Psoas muscle (tissue), 8 donors: ENCODE measurements around the gene QSOX1. TPM values are rescaled to one million over a fixed set of nuclear protein-coding genes. Genes with fewer than 3 reads are reported as not detected.
A peak's percentile ranks its signal among the peaks of the same experiment; 100 is the strongest.
"Not testable (repeated sequence)": the region's sequence is repeated elsewhere in the genome, so short reads cannot be mapped to it uniquely, and the experiment has no call there.

Experiments used
- ATAC-seq, 4 donors: fragments of 200-7000 bp; cut with Tn5 transposase; one replicate each; pipeline ENCODE4 v1.9.1; 2020; ENCODE audit warnings: moderate library complexity in 3 of 4, mild to moderate bottlenecking in 2 of 4
- DNase-seq, 2 donors: peaks; one replicate each; pipeline ENCODE4 v3.0.0-alpha.2; 2020
- H3K27ac ChIP-seq: fragments of 200-600 bp; one replicate; pipeline ENCODE4 v1.8.0; 2022
- H3K27me3 ChIP-seq, 3 donors: fragments of 200-600 bp in 1 of 3; one replicate each; pipeline versions ENCODE4 v1.6.1 to v1.8.0; 2013 to 2022; ENCODE audit warnings: low read length in 2 of 3, mild to moderate bottlenecking in 2 of 3, moderate library complexity in 1 of 3; ENCODE audit not compliant: insufficient read depth in 3 of 3
- H3K36me3 ChIP-seq, 2 donors: fragments of 200-600 bp in 1 of 2; one replicate each; pipeline versions ENCODE4 v1.6.1 to v1.8.0; 2013 to 2022; ENCODE audit warnings: low read depth in 1 of 2, mild to moderate bottlenecking in 1 of 2, moderate library complexity in 1 of 2; ENCODE audit not compliant: insufficient read depth in 1 of 2
- H3K4me1 ChIP-seq: fragments of 200-600 bp; one replicate; pipeline ENCODE4 v1.8.0; 2022
- H3K4me3 ChIP-seq: fragments of 200-600 bp; one replicate; pipeline ENCODE4 v1.8.0; 2022; ENCODE audit warnings: mild to moderate bottlenecking
- H3K9me3 ChIP-seq: fragments of 200-600 bp; one replicate; pipeline ENCODE4 v1.8.0; 2022
- CTCF ChIP-seq: fragments of 200-600 bp; IDR thresholded peaks from one replicate; pipeline ENCODE4 v1.8.0; 2022; ENCODE audit warnings: antibody characterized with exemption
- WGBS, 3 donors: extraction: QIAGEN DNeasy Blood & Tissue Kit; methylation state at CpG; one replicate each; pipeline versions ENCODE4 v1.1.6 to v1.1.7; 2013; 5-methylcytosine and 5-hydroxymethylcytosine counted together
- intact Hi-C, 2 donors: fragments of 100-400 bp; cut with DNase I; formaldehyde crosslinking; loops; one replicate each; pipeline versions ENCODE4 v1.11.0 to v1.14.2; 2022
- polyA plus RNA-seq, 3 donors: library from polyadenylated mRNA; stranded (reverse); fragments of 200-250 nt; gene quantifications; one replicate each; pipeline ENCODE4 v1.2.3, GENCODE V29; 2013
- total RNA-seq, 4 donors: library from RNA; stranded (reverse); fragmentation: NEBNext Ultra II Directional in 2 of 4; extraction: Animal tissue kit (Norgen Biotek cat#: 25700) in 2 of 4; gene quantifications; one replicate each; pipeline versions ENCODE4 v1.2.1 to v1.2.4, GENCODE V29; 2021 to 2023
- donor health status: healthy with polysubstance abuse.
- donor health status: DM: no; HTN: no; CAD: no; lungs with moderate emphysema.
- donor health status: Bipolar disorder and iron deficiency.
- donor health status: healthy.
- donor health status: DM: yes; HTN: yes; CAD: no.
- donor health status: DM: no; HTN: no; CAD: no.
- donor health status: DM: no; HTN: no; CAD: no.
- donor health status: DM: yes; HTN: yes; CAD: no.

Gene QSOX1
- total and polyA plus RNA-seq, 7 donors: 21.5 to 159 (median 41.3) TPM

DNA sequence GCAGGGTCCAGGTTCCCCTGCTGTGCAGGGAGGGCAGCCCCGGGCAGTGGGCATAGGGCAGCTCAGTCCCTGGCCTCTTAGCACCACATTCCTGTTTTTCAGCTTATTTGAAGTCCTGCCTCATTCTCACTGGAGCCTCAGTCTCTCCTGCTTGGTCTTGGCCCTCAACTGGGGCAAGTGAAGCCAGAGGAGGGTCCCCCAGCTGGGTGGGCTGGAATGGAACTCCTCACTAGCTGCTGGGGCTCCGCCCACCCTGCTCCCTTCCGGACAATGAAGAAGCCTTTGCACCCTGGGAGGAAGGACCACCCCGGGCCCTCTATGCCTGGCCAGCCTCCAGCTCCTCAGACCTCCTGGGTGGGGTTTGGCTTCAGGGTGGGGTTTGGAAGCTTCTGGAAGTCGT lies 42.6 kb downstream of the QSOX1 start:
- intact Hi-C loops: no loop called here
- Histone ChIP-seq H3K9me3 (no peaks in the 10 kb centered on the region), H3K4me1 (no peaks in the 10 kb centered on the region), H3K27ac (no peak overlapping the region), H3K36me3 (peaks cover 0 to 58% of the 10 kb centered on the region in 2 donors), H3K27me3 (no peaks in the 10 kb centered on the region), H3K4me3 (no peak overlapping the region)
- 81 to 87% (median 85%) methylated on average over 5 of the region's 5 CpGs for WGBS, 3 donors
- no peak for DNase-seq
- ATAC-seq: no peak
- no peak for TF ChIP-seq CTCF

DNA sequence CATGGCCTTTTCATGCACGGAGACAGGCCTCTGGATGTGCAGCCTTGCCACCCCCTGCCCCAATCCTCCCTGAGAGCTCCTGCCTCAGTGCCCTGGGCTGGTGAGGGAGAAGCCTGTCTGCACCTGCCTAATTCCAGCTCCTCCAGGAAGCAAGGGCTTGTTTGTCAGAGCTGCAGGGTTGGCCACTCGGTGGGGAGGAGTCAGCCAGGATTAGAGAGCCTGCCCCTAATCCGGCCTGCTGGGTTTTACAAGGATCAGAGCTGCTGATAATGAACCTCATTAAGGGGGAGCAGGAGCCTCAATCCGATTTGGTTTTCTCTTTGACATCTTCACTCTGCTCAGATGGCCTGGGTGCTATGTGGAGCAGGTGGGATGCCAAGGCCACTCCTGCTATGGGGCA lies 43.5 kb downstream of the QSOX1 start:
- peaks cover 0 to 49% of the 10 kb centered on the region in 2 donors for H3K36me3 ChIP-seq
- no peak overlapping the region for H3K4me3 ChIP-seq
- WGBS, 3 donors: 91 to 94% (median 91%) methylated on average over 4 of the region's 4 CpGs

DNA sequence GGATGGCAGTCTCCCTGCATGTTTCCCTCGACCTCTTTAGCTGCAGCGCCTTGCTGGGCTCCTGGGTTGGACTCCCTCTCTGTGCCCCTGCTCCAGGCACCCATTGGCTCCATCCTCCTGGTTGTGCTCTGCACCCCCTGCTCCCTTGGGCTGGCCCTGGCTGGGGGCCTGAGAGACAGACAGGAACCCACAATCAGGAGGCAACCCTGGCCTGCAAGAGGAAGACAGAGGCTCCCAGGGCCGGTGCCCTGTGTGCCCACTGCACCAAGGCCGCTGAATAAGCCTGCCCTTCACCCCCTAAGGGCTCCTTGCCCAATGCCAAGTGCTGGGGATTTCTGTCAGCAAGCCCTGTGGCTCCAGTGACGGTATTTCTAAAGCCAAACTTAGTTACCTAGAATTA lies 43.9 kb downstream of the QSOX1 start:
- intact Hi-C loops: no loop called here
- TF ChIP-seq CTCF: no peak
- H3K36me3 ChIP-seq: peaks cover 0 to 47% of the 10 kb centered on the region in 2 donors
- H3K27me3 ChIP-seq: no peaks in the 10 kb centered on the region
- no peak overlapping the region for H3K27ac ChIP-seq
- DNase-seq (no peak), ATAC-seq (no peak)
- H3K4me1 ChIP-seq: no peaks in the 10 kb centered on the region
- no peaks in the 10 kb centered on the region for H3K9me3 ChIP-seq
- H3K4me3 ChIP-seq: no peak overlapping the region
- 89 to 95% (median 94%) methylated on average over 5 of the region's 5 CpGs for WGBS, 3 donors

More for the DNA sequence above, 43.5 kb downstream of the QSOX1 start:
- intact Hi-C loops: no loop called here
- H3K4me1 ChIP-seq: no peaks in the 10 kb centered on the region
- H3K27me3 ChIP-seq: no peaks in the 10 kb centered on the region
- DNase-seq (no peak), ATAC-seq (no peak)
- H3K27ac ChIP-seq: no peak overlapping the region
- H3K9me3 ChIP-seq: no peaks in the 10 kb centered on the region
- TF ChIP-seq CTCF: no peak

DNA sequence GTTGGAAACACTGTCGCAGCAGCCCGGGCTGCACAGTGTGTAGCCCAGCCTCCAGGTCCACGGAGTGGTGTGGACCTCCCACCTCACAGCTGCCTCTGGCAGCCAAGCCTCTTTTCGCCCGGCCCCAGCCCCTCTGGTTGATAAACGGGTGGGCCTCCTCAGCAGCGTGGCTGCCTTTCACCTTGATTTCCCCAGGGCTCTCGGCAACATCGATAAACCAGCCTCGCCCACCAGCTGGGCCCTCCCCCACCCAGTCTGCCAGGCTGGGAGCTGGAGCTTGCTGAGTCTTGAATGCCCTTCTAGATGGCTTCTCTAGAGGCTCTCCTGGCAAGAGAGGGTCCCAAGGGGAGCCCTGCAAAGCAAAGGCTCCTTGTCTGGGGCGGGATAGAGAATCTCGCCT lies 44.3 kb downstream of the QSOX1 start:
- no peak for TF ChIP-seq CTCF

DNA sequence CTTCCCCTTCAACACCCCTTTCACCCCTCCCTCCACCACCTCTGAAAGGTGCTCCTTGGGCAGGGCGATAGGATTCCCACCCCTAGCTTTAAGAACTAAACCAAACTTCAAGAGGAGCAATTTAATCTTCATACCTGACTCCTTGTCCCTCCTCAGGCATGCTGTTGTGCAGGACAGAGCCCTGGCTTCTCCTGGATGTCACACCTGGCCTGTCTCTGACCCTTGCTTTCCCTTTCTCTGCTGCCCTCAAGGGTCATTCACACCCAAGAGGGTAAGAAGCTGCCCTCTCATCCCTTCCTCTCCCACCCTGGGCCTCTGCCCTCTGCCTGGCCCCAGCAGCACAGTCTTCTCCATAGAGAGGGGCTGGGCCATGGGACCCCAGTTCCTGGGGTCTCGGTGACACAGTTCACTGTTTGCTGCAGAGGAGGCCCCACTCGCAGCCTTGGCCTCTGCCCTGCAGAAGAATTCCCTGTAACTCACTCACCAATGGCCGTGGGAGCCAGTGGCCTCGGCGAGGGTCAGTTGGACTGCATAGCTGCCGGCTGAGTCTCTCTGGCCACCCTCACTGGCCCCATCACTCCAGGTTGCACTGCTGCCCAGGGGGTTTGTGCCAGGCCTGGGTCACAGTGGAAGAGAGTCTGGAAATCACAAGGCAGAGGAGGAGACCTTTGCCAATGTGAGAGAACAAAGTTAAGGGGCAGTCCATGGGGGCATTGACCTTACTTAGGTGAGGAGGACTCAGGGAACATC lies 47.0 kb downstream of the QSOX1 start:
- Histone ChIP-seq H3K36me3 (peaks cover 0 to 19% of the 10 kb centered on the region in 2 donors), H3K4me1 (no peaks in the 10 kb centered on the region), H3K27me3 (no peaks in the 10 kb centered on the region), H3K9me3 (no peaks in the 10 kb centered on the region), H3K4me3 (no peak overlapping the region), H3K27ac (no peak overlapping the region)
- peak in 1 of 4 donors; percentile 25 for ATAC-seq
- intact Hi-C loops: no loop called here
- WGBS, 3 donors: 84 to 94% (median 90%) methylated on average over 7 of the region's 7 CpGs
- DNase-seq: no peak
- no peak for TF ChIP-seq CTCF

More for the DNA sequence above, 44.3 kb downstream of the QSOX1 start:
- H3K27ac ChIP-seq: no peak overlapping the region
- no peaks in the 10 kb centered on the region for H3K27me3 ChIP-seq
- H3K4me1 ChIP-seq: no peaks in the 10 kb centered on the region
- intact Hi-C loops: no loop called here
- H3K9me3 ChIP-seq: no peaks in the 10 kb centered on the region
- ATAC-seq (no peak), DNase-seq (no peak)
- WGBS, 3 donors: 91 to 95% (median 91%) methylated on average over 12 of the region's 12 CpGs
- no peak overlapping the region for H3K4me3 ChIP-seq
- peaks cover 0 to 42% of the 10 kb centered on the region in 2 donors for H3K36me3 ChIP-seq

DNA sequence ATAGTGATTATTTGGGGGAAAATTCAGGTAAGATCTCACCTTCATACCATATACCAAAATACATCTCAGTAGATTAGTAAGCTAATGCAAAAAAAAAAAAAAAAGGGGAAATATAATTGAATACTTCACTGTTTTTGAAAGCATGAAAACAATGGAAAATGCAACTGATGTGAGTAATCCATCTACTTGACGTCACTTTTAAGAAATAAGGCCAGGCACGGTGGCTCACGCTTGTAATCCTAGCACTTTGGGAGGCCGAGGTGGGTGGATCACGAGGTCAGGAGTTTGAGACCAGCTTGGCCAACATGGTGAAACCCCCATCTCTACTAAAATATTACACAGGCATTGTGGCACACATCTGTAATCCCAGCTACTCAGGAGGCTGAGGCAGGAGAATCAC lies 47.9 kb downstream of the QSOX1 start:
- H3K4me3 ChIP-seq, H3K9me3 ChIP-seq, H3K4me1 ChIP-seq, intact Hi-C loops, H3K27me3 ChIP-seq, DNase-seq, ATAC-seq, H3K27ac ChIP-seq: not testable (repeated sequence)
- WGBS, 3 donors: 87 to 91% (median 88%) methylated on average over 5 of the region's 5 CpGs
- peaks cover 0 to 11% of the 10 kb centered on the region in 2 donors for H3K36me3 ChIP-seq
